Parathyroid adenoma (tissue), 2 donors: Measurements from ENCODE around the gene TBCE.

Source experiments
- H2AFZ ChIP-seq: fragments of 300-600 bp; sonication (generic); one replicate; pipeline ENCODE4 v1.7.0; 2017; ENCODE audit warnings: antibody characterized with exemption, mild to moderate bottlenecking
- H3K27ac ChIP-seq: fragments of 300-600 bp; sonication (generic); one replicate; pipeline ENCODE4 v1.7.0; 2017
- H3K27me3 ChIP-seq: fragments of 300-600 bp; sonication (generic); one replicate; pipeline ENCODE4 v1.7.0; 2017; ENCODE audit warnings: low read length; ENCODE audit not compliant: control insufficient read depth, insufficient read depth
- H3K36me3 ChIP-seq: fragments of 300-600 bp; sonication (generic); one replicate; pipeline ENCODE4 v1.7.0; 2017; ENCODE audit warnings: low read length; ENCODE audit not compliant: control insufficient read depth, insufficient read depth
- H3K4me1 ChIP-seq: fragments of 300-600 bp; sonication (generic); one replicate; pipeline ENCODE4 v1.7.0; 2017; ENCODE audit warnings: control low read depth
- H3K4me2 ChIP-seq: fragments of 300-600 bp; sonication (generic); one replicate; pipeline ENCODE4 v1.7.0; 2017; ENCODE audit warnings: low read length
- H3K4me3 ChIP-seq: fragments of 300-600 bp; sonication (generic); one replicate; pipeline ENCODE4 v1.7.0; 2017; ENCODE audit warnings: low read depth, low read length
- H3K79me2 ChIP-seq: fragments of 300-600 bp; sonication (generic); one replicate; pipeline ENCODE4 v1.7.0; 2017; ENCODE audit warnings: control low read depth
- H3K9ac ChIP-seq: fragments of 300-600 bp; sonication (generic); one replicate; pipeline ENCODE4 v1.7.0; 2017; ENCODE audit warnings: mild to moderate bottlenecking
- H3K9me3 ChIP-seq: fragments of 300-600 bp; sonication (generic); one replicate; pipeline ENCODE4 v1.7.0; 2017; ENCODE audit warnings: low read length; ENCODE audit not compliant: control insufficient read depth
- TF ChIP-seq, protein P1 (sequence below): fragments of 300-600 bp; sonication (generic); IDR thresholded peaks from one replicate; pipeline ENCODE4 v1.7.0; 2017; ENCODE audit warnings: antibody characterized with exemption, mild to moderate bottlenecking
- donor health status: primary hyperparathyroidism.

The TBCE gene

DNA sequence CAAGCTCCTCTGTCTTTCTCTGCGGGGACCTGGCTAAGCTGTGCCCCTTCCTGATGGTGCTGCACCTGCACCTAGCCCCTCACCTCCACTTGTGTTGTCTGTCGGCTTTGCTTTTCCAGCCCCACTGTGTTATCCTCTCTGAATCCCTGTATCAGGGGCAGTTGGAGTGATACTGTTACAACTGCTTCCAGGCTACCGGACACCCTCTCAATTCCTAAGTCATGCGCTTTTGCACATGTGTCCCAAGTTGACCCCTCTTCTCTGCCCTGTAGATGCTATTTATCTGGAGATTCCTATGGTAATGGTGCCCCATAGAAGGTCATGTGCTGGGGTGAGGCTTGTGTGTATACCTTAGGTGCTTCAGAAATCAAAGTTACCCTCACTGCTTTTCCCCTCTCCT, 58.9 kb downstream of the TBCE start:
- Histone ChIP-seq H3K79me2 (no peaks in the 10 kb centered on the region), H3K36me3 (no peaks in the 10 kb centered on the region), H3K27ac (no peak overlapping the region), H3K9ac (no peak overlapping the region), H2AFZ (no peak overlapping the region), H3K27me3 (no peaks in the 10 kb centered on the region), H3K4me2 (no peak overlapping the region), H3K4me3 (no peak overlapping the region), H3K4me1 (no peaks in the 10 kb centered on the region), H3K9me3 (no peaks in the 10 kb centered on the region)
- TF ChIP-seq, protein P1, sequence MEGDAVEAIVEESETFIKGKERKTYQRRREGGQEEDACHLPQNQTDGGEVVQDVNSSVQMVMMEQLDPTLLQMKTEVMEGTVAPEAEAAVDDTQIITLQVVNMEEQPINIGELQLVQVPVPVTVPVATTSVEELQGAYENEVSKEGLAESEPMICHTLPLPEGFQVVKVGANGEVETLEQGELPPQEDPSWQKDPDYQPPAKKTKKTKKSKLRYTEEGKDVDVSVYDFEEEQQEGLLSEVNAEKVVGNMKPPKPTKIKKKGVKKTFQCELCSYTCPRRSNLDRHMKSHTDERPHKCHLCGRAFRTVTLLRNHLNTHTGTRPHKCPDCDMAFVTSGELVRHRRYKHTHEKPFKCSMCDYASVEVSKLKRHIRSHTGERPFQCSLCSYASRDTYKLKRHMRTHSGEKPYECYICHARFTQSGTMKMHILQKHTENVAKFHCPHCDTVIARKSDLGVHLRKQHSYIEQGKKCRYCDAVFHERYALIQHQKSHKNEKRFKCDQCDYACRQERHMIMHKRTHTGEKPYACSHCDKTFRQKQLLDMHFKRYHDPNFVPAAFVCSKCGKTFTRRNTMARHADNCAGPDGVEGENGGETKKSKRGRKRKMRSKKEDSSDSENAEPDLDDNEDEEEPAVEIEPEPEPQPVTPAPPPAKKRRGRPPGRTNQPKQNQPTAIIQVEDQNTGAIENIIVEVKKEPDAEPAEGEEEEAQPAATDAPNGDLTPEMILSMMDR, result no peak

DNA sequence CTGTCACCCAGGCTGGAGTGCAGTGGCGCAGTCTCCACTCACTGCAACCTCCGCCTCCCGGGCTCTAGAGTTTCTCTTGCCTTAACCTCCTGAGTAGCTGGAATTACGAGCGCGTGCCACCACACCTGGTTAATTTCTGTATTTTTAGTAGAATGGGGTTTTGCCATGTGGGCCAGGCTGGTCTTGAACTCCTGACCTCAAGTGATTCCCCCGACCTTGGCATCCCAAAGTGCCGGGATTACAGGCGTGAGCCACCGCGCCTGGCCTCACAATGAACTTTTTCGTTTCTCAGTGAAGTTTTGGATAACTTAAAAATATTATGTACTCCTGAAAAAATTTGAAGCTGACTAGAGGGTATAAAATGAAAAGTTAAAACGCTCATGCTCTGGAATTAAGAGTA, 59.5 kb downstream of the TBCE start:
- H3K4me1 ChIP-seq, result no peaks in the 10 kb centered on the region
- no peak overlapping the region for H3K9ac ChIP-seq
- H3K36me3 ChIP-seq, result no peaks in the 10 kb centered on the region
- no peaks in the 10 kb centered on the region for H3K9me3 ChIP-seq
- H3K27ac ChIP-seq, result no peak overlapping the region
- H3K27me3 ChIP-seq, result no peaks in the 10 kb centered on the region
- H2AFZ ChIP-seq, result no peak overlapping the region
- H3K4me2 ChIP-seq, result no peak overlapping the region
- TF ChIP-seq, protein P1, result no peak
- no peaks in the 10 kb centered on the region for H3K79me2 ChIP-seq
- no peak overlapping the region for H3K4me3 ChIP-seq

DNA sequence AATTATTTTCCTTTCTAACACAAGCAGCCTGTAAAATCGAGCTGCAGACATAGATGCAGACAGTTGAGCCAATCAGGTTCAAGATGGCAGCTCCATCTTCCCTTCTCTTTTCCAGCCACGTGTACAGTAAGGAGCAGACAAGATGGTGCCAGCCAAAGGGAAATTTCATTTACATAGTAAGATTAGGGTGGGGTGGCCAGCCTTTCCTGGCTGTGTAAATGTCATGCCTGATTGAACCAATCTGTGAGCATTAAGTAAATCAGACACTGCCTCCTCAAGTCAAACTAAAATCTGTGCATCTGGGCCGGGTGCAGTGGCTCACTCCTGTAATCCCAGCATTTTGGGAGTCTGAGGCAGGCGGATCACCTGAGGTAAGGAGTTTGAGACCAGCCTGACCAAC, 60.2 kb downstream of the TBCE start:
- no peak overlapping the region for H3K4me2 ChIP-seq
- H3K4me3 ChIP-seq, result no peak overlapping the region
- no peak overlapping the region for H3K27ac ChIP-seq
- H3K79me2 ChIP-seq, result no peaks in the 10 kb centered on the region
- no peak overlapping the region for H2AFZ ChIP-seq
- H3K9ac ChIP-seq, result no peak overlapping the region
- no peaks in the 10 kb centered on the region for H3K4me1 ChIP-seq
- H3K27me3 ChIP-seq, result no peaks in the 10 kb centered on the region
- no peaks in the 10 kb centered on the region for H3K36me3 ChIP-seq
- TF ChIP-seq, protein P1, result no peak
- no peaks in the 10 kb centered on the region for H3K9me3 ChIP-seq

DNA sequence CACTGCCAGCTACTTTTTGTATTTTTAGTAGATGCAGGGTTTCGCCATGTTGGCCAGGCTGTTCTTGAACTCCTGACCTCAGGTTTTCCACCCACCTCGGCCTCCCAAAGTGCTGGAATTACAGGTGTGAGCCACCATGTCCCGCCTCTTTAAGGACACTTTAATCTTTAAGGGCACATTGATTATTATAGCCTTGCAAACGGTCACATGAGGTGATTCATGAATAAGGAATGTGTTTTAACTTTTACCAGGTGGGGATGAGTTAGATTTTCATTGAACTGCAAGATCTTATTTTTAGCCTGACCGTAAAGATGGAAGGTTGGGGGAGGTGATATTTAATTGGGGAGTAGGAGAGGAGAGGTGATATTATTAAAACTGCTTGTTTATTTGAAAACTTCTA, 61.9 kb downstream of the TBCE start:
- Histone ChIP-seq H3K27me3 (no peaks in the 10 kb centered on the region), H3K9ac (no peak overlapping the region), H3K4me3 (no peak overlapping the region), H3K27ac (no peak overlapping the region), H3K4me1 (no peaks in the 10 kb centered on the region), H2AFZ (no peak overlapping the region), H3K36me3 (no peaks in the 10 kb centered on the region), H3K9me3 (no peaks in the 10 kb centered on the region), H3K4me2 (no peak overlapping the region), H3K79me2 (no peaks in the 10 kb centered on the region)
- TF ChIP-seq, protein P1, result no peak

DNA sequence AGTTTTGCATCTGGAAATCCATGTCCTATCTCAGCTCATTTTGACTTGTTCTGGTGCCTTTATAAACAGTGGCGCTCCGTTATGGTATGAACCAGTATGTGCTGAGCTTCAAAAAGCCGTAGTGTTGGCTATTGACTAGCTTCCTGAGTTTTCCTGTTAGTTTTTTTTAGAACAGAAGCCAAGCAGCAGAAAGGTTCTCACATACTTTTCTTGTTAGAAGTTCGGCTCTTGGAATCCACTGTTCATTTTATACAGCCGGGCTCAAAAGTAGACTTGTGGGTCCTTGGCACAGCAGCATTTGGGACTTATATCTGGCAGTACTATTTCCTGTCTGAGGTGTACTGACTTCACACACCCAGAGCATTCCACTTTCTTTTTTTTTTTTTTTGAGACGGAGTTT, 63.8 kb downstream of the TBCE start:
- Histone ChIP-seq H3K36me3 (no peaks in the 10 kb centered on the region), H3K4me2 (no peak overlapping the region), H3K9ac (no peak overlapping the region), H3K27ac (no peak overlapping the region), H3K4me3 (no peak overlapping the region), H3K79me2 (no peaks in the 10 kb centered on the region), H3K27me3 (no peaks in the 10 kb centered on the region), H3K4me1 (no peaks in the 10 kb centered on the region), H2AFZ (no peak overlapping the region), H3K9me3 (no peaks in the 10 kb centered on the region)
- TF ChIP-seq, protein P1, result no peak
